ENCODE results near the gene ZKSCAN7.
"Not testable (repeated sequence)": the region's sequence is repeated elsewhere in the genome, so short reads cannot be mapped to it uniquely, and the experiment has no call there.

The ZKSCAN7 gene

DNA sequence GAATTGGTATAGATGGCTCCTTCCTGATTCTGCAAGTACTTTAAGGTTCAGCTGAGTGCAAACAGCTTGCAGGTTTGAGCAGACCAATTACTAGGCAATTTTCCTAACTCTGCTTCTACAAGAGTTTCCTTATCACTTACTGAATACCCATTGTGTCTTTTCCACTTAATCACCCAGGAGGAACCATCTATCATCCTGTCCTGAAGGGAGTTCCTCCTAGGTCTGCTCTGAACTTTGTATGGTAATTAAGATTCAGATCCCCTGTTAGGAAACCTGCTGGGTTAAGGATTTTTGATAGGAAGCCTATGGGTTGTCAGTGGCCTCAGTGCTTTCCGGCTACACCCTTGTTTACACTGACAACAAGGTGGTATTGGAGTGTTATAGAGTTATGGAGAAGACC, 10.2 kb upstream of the ZKSCAN7 start:
- ATAC-seq: not testable (repeated sequence)

DNA sequence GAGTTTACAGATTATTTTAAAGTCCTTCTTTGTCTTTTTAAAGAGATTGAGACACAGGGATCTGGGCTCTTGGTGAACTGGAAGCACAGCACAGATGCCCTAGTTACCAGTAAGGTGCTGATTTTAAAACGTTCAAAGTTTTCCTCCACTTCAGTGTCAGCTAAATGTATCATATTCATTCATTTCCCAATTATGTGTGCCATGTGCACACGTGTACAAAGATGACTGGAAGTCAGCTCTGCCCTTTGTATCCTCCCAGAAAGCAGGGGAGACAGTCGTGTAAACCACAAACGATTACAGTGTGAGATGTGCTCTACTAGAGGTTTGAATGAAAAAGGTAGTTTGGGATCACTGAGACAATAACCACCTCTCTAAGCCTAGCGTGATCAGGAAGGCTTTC, 730 bp downstream of the ZKSCAN7 start:
- peak; percentile 38 for ATAC-seq

DNA sequence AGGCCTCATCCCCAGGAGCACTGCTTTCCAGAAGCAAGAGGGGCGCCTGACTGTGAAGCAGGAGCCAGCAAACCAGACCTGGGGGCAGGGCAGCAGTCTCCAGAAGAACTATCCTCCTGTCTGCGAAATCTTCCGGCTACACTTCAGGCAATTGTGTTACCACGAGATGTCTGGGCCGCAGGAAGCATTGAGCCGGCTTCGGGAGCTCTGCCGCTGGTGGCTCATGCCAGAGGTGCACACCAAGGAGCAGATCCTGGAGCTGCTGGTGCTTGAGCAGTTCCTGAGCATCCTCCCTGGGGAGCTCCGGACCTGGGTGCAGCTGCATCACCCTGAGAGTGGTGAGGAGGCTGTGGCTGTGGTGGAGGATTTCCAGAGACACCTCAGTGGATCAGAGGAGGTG, 2.1 kb downstream of the ZKSCAN7 start:
- no peak for TF ChIP-seq ARNTL (CRISPR knock-in tag; IDR thresholded peaks at IDR 0.05; ENCODE audit: borderline replicate concordance, low read depth)
- TF ChIP-seq OSR1 (CRISPR knock-in tag; IDR thresholded peaks at IDR 0.05): no peak
- TF ChIP-seq ZNF565 (CRISPR knock-in tag; conservative IDR thresholded peaks at IDR 0.05; ENCODE audit: low read depth): no peak
- TF ChIP-seq, protein P1, sequence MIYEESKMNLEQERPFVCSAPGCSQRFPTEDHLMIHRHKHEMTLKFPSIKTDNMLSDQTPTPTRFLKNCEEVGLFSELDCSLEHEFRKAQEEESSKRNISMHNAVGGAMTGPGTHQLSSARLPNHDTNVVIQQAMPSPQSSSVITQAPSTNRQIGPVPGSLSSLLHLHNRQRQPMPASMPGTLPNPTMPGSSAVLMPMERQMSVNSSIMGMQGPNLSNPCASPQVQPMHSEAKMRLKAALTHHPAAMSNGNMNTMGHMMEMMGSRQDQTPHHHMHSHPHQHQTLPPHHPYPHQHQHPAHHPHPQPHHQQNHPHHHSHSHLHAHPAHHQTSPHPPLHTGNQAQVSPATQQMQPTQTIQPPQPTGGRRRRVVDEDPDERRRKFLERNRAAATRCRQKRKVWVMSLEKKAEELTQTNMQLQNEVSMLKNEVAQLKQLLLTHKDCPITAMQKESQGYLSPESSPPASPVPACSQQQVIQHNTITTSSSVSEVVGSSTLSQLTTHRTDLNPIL (CRISPR knock-in tag; IDR thresholded peaks at IDR 0.05; ENCODE audit: low read depth): no peak
- TF ChIP-seq, protein P2, sequence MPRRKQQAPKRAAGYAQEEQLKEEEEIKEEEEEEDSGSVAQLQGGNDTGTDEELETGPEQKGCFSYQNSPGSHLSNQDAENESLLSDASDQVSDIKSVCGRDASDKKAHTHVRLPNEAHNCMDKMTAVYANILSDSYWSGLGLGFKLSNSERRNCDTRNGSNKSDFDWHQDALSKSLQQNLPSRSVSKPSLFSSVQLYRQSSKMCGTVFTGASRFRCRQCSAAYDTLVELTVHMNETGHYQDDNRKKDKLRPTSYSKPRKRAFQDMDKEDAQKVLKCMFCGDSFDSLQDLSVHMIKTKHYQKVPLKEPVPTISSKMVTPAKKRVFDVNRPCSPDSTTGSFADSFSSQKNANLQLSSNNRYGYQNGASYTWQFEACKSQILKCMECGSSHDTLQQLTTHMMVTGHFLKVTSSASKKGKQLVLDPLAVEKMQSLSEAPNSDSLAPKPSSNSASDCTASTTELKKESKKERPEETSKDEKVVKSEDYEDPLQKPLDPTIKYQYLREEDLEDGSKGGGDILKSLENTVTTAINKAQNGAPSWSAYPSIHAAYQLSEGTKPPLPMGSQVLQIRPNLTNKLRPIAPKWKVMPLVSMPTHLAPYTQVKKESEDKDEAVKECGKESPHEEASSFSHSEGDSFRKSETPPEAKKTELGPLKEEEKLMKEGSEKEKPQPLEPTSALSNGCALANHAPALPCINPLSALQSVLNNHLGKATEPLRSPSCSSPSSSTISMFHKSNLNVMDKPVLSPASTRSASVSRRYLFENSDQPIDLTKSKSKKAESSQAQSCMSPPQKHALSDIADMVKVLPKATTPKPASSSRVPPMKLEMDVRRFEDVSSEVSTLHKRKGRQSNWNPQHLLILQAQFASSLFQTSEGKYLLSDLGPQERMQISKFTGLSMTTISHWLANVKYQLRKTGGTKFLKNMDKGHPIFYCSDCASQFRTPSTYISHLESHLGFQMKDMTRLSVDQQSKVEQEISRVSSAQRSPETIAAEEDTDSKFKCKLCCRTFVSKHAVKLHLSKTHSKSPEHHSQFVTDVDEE (CRISPR knock-in tag; IDR thresholded peaks at IDR 0.05): no peak
- TF ChIP-seq, protein P3, sequence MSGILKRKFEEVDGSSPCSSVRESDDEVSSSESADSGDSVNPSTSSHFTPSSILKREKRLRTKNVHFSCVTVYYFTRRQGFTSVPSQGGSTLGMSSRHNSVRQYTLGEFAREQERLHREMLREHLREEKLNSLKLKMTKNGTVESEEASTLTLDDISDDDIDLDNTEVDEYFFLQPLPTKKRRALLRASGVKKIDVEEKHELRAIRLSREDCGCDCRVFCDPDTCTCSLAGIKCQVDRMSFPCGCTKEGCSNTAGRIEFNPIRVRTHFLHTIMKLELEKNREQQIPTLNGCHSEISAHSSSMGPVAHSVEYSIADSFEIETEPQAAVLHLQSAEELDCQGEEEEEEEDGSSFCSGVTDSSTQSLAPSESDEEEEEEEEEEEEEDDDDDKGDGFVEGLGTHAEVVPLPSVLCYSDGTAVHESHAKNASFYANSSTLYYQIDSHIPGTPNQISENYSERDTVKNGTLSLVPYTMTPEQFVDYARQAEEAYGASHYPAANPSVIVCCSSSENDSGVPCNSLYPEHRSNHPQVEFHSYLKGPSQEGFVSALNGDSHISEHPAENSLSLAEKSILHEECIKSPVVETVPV (CRISPR knock-in tag; IDR thresholded peaks at IDR 0.05): no peak
- TF ChIP-seq ZC3H10 (CRISPR knock-in tag; IDR thresholded peaks at IDR 0.05): no peak
- ATAC-seq: no peak

More for the DNA sequence above, 730 bp downstream of the ZKSCAN7 start:
- TF ChIP-seq ZFP30 (CRISPR knock-in tag; IDR thresholded peaks at IDR 0.05) (no peak), ISL1 (CRISPR knock-in tag; IDR thresholded peaks at IDR 0.05) (no peak), PPARA (CRISPR knock-in tag; IDR thresholded peaks at IDR 0.05; ENCODE audit: borderline replicate concordance) (no peak), GLIS3 (CRISPR knock-in tag; IDR thresholded peaks at IDR 0.05) (no peak), SNAI2 (CRISPR knock-in tag; IDR thresholded peaks at IDR 0.05) (no peak), ZNF8 (CRISPR knock-in tag; IDR thresholded peaks at IDR 0.05) (no peak), ESRRG (CRISPR knock-in tag; IDR thresholded peaks at IDR 0.05) (no peak), ZFP3 (CRISPR knock-in tag; IDR thresholded peaks at IDR 0.05) (no peak), RARB (CRISPR knock-in tag; IDR thresholded peaks at IDR 0.05) (no peak), ZNF70 (CRISPR knock-in tag; IDR thresholded peaks at IDR 0.05) (no peak), CSDC2 (CRISPR knock-in tag; IDR thresholded peaks at IDR 0.05) (no peak), ARNTL (CRISPR knock-in tag; IDR thresholded peaks at IDR 0.05; ENCODE audit: borderline replicate concordance, low read depth) (no peak), TCF4 (CRISPR knock-in tag; IDR thresholded peaks at IDR 0.05; ENCODE audit: borderline replicate concordance) (no peak), OSR1 (CRISPR knock-in tag; IDR thresholded peaks at IDR 0.05) (no peak), ZNF565 (CRISPR knock-in tag; conservative IDR thresholded peaks at IDR 0.05; ENCODE audit: low read depth) (no peak)
- TF ChIP-seq, protein P4, sequence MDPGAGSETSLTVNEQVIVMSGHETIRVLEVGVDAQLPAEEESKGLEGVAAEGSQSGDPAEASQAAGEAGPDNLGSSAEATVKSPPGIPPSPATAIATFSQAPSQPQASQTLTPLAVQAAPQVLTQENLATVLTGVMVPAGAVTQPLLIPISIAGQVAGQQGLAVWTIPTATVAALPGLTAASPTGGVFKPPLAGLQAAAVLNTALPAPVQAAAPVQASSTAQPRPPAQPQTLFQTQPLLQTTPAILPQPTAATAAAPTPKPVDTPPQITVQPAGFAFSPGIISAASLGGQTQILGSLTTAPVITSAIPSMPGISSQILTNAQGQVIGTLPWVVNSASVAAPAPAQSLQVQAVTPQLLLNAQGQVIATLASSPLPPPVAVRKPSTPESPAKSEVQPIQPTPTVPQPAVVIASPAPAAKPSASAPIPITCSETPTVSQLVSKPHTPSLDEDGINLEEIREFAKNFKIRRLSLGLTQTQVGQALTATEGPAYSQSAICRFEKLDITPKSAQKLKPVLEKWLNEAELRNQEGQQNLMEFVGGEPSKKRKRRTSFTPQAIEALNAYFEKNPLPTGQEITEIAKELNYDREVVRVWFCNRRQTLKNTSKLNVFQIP (CRISPR knock-in tag; IDR thresholded peaks at IDR 0.05; ENCODE audit: borderline replicate concordance, low read depth): no peak
- TF ChIP-seq, protein P2 (CRISPR knock-in tag; IDR thresholded peaks at IDR 0.05): no peak
- TF ChIP-seq, protein P3 (CRISPR knock-in tag; IDR thresholded peaks at IDR 0.05): no peak
- TF ChIP-seq, protein P1 (CRISPR knock-in tag; IDR thresholded peaks at IDR 0.05; ENCODE audit: low read depth): no peak
- TF ChIP-seq, protein P5, sequence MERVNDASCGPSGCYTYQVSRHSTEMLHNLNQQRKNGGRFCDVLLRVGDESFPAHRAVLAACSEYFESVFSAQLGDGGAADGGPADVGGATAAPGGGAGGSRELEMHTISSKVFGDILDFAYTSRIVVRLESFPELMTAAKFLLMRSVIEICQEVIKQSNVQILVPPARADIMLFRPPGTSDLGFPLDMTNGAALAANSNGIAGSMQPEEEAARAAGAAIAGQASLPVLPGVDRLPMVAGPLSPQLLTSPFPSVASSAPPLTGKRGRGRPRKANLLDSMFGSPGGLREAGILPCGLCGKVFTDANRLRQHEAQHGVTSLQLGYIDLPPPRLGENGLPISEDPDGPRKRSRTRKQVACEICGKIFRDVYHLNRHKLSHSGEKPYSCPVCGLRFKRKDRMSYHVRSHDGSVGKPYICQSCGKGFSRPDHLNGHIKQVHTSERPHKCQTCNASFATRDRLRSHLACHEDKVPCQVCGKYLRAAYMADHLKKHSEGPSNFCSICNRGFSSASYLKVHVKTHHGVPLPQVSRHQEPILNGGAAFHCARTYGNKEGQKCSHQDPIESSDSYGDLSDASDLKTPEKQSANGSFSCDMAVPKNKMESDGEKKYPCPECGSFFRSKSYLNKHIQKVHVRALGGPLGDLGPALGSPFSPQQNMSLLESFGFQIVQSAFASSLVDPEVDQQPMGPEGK (CRISPR knock-in tag; IDR thresholded peaks at IDR 0.05; ENCODE audit: borderline replicate concordance): no peak

Data from SK-N-SH treated with all-trans-retinoic acid at 6 μM for 48 hours (cell line).